ENCODE measurements around the gene INPP4A.
"Not testable (repeated sequence)": the region's sequence is repeated elsewhere in the genome, so short reads cannot be mapped to it uniquely, and the experiment has no call there.

INPP4A gene

GRCh38 chr2:98419977-98420725 is 24.5 kb upstream of the INPP4A start:
- TF ChIP-seq ZNF274 (IDR thresholded peaks at IDR 0.05; ENCODE audit: low read depth, low read length): no peak
- no peak overlapping the region for H3K4me3 ChIP-seq (ENCODE audit: low read length)

GRCh38 chr2:98422449-98422848 is 22.2 kb upstream of the INPP4A start:
- no peak overlapping the region for H3K4me3 ChIP-seq (ENCODE audit: low read length)
- TF ChIP-seq ZNF274 (IDR thresholded peaks at IDR 0.05; ENCODE audit: low read depth, low read length): no peak

- no peak overlapping the region for H3K4me3 ChIP-seq (ENCODE audit: low read length)
- TF ChIP-seq ZNF274 (IDR thresholded peaks at IDR 0.05; ENCODE audit: low read depth, low read length): no peak
Measured at GRCh38 chr2:98426771-98427170, 17.9 kb upstream of the INPP4A start.

GRCh38 chr2:98432145-98432544 is 12.5 kb upstream of the INPP4A start:
- no peak overlapping the region for H3K4me3 ChIP-seq (ENCODE audit: low read length)
- no peak for TF ChIP-seq ZNF274 (IDR thresholded peaks at IDR 0.05; ENCODE audit: low read depth, low read length)

GRCh38 chr2:98433363-98433964 is 11.2 kb upstream of the INPP4A start:
- no peak overlapping the region for H3K4me3 ChIP-seq (ENCODE audit: low read length)
- TF ChIP-seq ZNF274 (IDR thresholded peaks at IDR 0.05; ENCODE audit: low read depth, low read length): no peak

GRCh38 chr2:98434492-98434891 is 10.2 kb upstream of the INPP4A start:
- no peak for TF ChIP-seq ZNF274 (IDR thresholded peaks at IDR 0.05; ENCODE audit: low read depth, low read length)
- no peak overlapping the region for H3K4me3 ChIP-seq (ENCODE audit: low read length)

GRCh38 chr2:98435670-98436069 is 9.0 kb upstream of the INPP4A start:
- not testable (repeated sequence) for H3K4me3 ChIP-seq (ENCODE audit: low read length)

GRCh38 chr2:98436734-98437133 is 7.9 kb upstream of the INPP4A start:
- no peak overlapping the region for H3K4me3 ChIP-seq (ENCODE audit: low read length)
- no peak for TF ChIP-seq ZNF274 (IDR thresholded peaks at IDR 0.05; ENCODE audit: low read depth, low read length)

GRCh38 chr2:98438190-98439133 is 6.2 kb upstream of the INPP4A start:
- no peak for TF ChIP-seq ZNF274 (IDR thresholded peaks at IDR 0.05; ENCODE audit: low read depth, low read length)
- no peak overlapping the region for H3K4me3 ChIP-seq (ENCODE audit: low read length)

- TF ChIP-seq ZNF274 (IDR thresholded peaks at IDR 0.05; ENCODE audit: low read depth, low read length): no peak
- no peak overlapping the region for H3K4me3 ChIP-seq (ENCODE audit: low read length)
Measured at GRCh38 chr2:98441706-98442450, 2.8 kb upstream of the INPP4A start.

GRCh38 chr2:98442488-98442887 is 2.2 kb upstream of the INPP4A start:
- TF ChIP-seq ZNF274 (IDR thresholded peaks at IDR 0.05; ENCODE audit: low read depth, low read length): no peak
- no peak overlapping the region for H3K4me3 ChIP-seq (ENCODE audit: low read length)

GRCh38 chr2:98445177-98445682 is 572 bp downstream of the INPP4A start:
- peak overlapping the region; percentile 87 for H3K4me3 ChIP-seq (ENCODE audit: low read length)
- TF ChIP-seq ZNF274 (IDR thresholded peaks at IDR 0.05; ENCODE audit: low read depth, low read length): no peak

GRCh38 chr2:98445683-98446581 is 1.3 kb downstream of the INPP4A start:
- H3K4me3 ChIP-seq (ENCODE audit: low read length): peak overlapping the region; percentile 87
- no peak for TF ChIP-seq ZNF274 (IDR thresholded peaks at IDR 0.05; ENCODE audit: low read depth, low read length)

Data from GM08714 (cell line).